ENCODE data around the gene CTNNAL1. TPM values are rescaled to one million over a fixed set of nuclear protein-coding genes. Genes with fewer than 3 reads are reported as not detected.
"Not testable (repeated sequence)": the region's sequence is repeated elsewhere in the genome, so short reads cannot be mapped to it uniquely, and the experiment has no call there.

Gene CTNNAL1
- total and polyA plus RNA-seq, 2 of the 8 experiments (the other 6 are each of a cell fraction or from before 2014, with no cell fraction given): 23.2 to 66.1 TPM

DNA sequence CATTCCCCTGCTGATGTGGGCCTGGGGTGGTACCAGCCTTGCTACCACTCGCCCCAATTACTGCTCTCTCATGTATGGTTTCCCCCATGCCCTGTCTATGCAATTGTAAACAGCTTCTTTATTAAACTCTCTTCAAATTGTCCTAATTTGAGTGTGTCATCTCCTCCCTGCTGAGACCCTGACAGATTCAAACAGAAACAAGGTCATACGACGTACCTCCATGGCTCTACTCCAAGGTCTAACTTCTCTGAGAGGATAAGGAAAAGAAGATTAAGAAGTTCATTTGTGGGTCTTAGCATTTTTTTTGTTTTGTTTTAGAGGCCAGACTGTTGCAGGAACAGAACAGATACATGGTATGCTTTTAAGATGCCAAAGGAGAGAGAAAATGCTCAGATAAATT lies 41.1 kb downstream of the CTNNAL1 start (continued):
- TF ChIP-seq, protein P1, sequence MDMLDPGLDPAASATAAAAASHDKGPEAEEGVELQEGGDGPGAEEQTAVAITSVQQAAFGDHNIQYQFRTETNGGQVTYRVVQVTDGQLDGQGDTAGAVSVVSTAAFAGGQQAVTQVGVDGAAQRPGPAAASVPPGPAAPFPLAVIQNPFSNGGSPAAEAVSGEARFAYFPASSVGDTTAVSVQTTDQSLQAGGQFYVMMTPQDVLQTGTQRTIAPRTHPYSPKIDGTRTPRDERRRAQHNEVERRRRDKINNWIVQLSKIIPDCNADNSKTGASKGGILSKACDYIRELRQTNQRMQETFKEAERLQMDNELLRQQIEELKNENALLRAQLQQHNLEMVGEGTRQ (IDR thresholded peaks at IDR 0.05; ENCODE audit: low read length): no peak
- TF ChIP-seq SIRT6 (IDR thresholded peaks at IDR 0.05; ENCODE audit: low read length) (no peak), NRF1 (IDR thresholded peaks at IDR 0.05; ENCODE audit: low read depth, low read length) (no peak), TAF1 (IDR thresholded peaks at IDR 0.05; ENCODE audit: low read depth, low read length) (no peak), KDM4A (IDR thresholded peaks at IDR 0.05; ENCODE audit: low read depth, low read length, severe bottlenecking) (no peak), SAP30 (IDR thresholded peaks at IDR 0.05; ENCODE audit: insufficient read depth, insufficient replicate concordance, low read length) (no peak), BRCA1 (IDR thresholded peaks at IDR 0.05; ENCODE audit: low read depth, low read length) (no peak)

DNA sequence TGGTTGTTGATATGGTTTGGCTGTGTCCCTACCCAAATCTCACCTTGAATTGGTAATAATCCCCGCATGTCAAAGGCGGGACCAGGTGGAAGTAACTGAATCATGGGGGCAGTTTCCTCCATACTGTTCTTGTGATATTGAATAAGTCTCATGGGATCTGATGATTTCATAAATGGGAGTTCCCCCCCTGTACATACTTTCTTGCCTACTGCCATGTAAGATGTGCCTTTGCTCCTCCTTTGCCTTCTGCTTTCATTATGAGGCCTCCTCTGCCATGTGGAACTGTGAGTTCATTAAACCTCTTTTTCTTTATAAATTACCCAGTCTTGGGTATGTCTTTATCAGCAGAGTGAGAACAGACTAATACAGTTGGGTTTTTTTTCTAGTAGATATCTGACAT lies 41.9 kb downstream of the CTNNAL1 start:
- H3K4ac ChIP-seq (replicated peaks; ENCODE audit: insufficient read length, low read depth, low read length); H4K5ac ChIP-seq (ENCODE audit: insufficient read length, low read depth, low read length); H3K27ac ChIP-seq (ENCODE audit: low read depth, low read length); H3K4me1 ChIP-seq (replicated peaks in 1 of 4; ENCODE audit: control insufficient read depth in 3 of 4, insufficient read depth in 4 of 4, low read length in 3 of 4); H2BK5ac ChIP-seq (ENCODE audit: low read depth, low read length); H2BK15ac ChIP-seq (ENCODE audit: low read length); H2AFZ ChIP-seq (ENCODE audit: low read length); H3K79me2 ChIP-seq (ENCODE audit: control insufficient read depth in 1 of 2, insufficient read depth in 2 of 2, low read length in 2 of 2); H3K18ac ChIP-seq (ENCODE audit: extremely low read depth, low read length); H4K20me1 ChIP-seq (replicated peaks in 1 of 2; ENCODE audit: control insufficient read depth in 1 of 2, insufficient read depth in 2 of 2, low read length in 2 of 2); H2AK5ac ChIP-seq (ENCODE audit: low read depth, low read length); DNase-seq (ENCODE audit: low read depth in 1 of 2, low spot score in 2 of 2); H3K56ac ChIP-seq (replicated peaks; ENCODE audit: insufficient read length, low read depth, low read length); H3K23ac ChIP-seq (ENCODE audit: insufficient read length); FAIRE-seq; H2BK20ac ChIP-seq (ENCODE audit: low read length); H2BK120ac ChIP-seq (replicated peaks; ENCODE audit: low read depth, low read length); H3K4me3 ChIP-seq (ENCODE audit: extremely low read depth in 1 of 4, insufficient read depth in 2 of 4, low read depth in 3 of 4, low read length in 4 of 4); H4K91ac ChIP-seq (replicated peaks; ENCODE audit: insufficient read length, low read length); CTCF ChIA-PET (ENCODE audit: partially characterized antibody); H3K9me3 ChIP-seq (ENCODE audit: insufficient read depth in 2 of 2, low read depth in 1 of 2, low read length in 1 of 2); H3K14ac ChIP-seq (ENCODE audit: insufficient read length); POLR2A ChIA-PET (ENCODE audit: partially characterized antibody); H2BK12ac ChIP-seq (ENCODE audit: low read depth, low read length); H3K23me2 ChIP-seq (ENCODE audit: low read depth, low read length); H3K9ac ChIP-seq (replicated peaks in 1 of 4; ENCODE audit: extremely low read depth in 1 of 4, low read depth in 3 of 4, low read length in 3 of 4); H3K79me1 ChIP-seq (ENCODE audit: low read depth, low read length); H3K27me3 ChIP-seq (replicated peaks in 1 of 4; ENCODE audit: control insufficient read depth in 3 of 4, extremely low read depth in 1 of 4, insufficient read depth in 3 of 4, low read length in 3 of 4); H4K8ac ChIP-seq (ENCODE audit: extremely low read depth, insufficient read depth, low read length); H3K4me2 ChIP-seq (ENCODE audit: insufficient read depth in 1 of 2, low read depth in 2 of 2, low read length in 2 of 2): not testable (repeated sequence)
- peaks cover 0 to 17% (median 7%) of the 10 kb centered on the region in 4 experiments; a peak in 6 of 8 replicates for H3K36me3 ChIP-seq (ENCODE audit: control insufficient read depth in 2 of 4, insufficient read depth in 4 of 4, low read length in 3 of 4)
- 100% methylated on average over 2 of the region's 2 CpGs; no CpG with 5 or more reads in 1 of the 2 experiments for WGBS, 2 experiments (ENCODE audit: extremely low coverage in 1 of 2, insufficient coverage in 1 of 2, insufficient read length in 1 of 2, insufficient replicate concordance in 2 of 2, low coverage in 1 of 2, low lambda C conversion rate in 2 of 2, missing lambda C conversion rate in 1 of 2)
